ENCODE results near the gene MCHR1.
"Not testable (repeated sequence)": the region's sequence is repeated elsewhere in the genome, so short reads cannot be mapped to it uniquely, and the experiment has no call there.

- not testable (repeated sequence) for TF ChIP-seq CTCF (IDR thresholded peaks at IDR 0.05 in 2 of 3, conservative IDR thresholded peaks at IDR 0.05 in 1 of 3; ENCODE audit: borderline replicate concordance in 1 of 3, insufficient read depth in 1 of 3, low read depth in 2 of 3, low read length in 2 of 3); POLR2A (IDR thresholded peaks at IDR 0.05; ENCODE audit: borderline replicate concordance, extremely low read depth, insufficient read depth, insufficient read length); EZH2 (IDR thresholded peaks at IDR 0.05); JUND (IDR thresholded peaks at IDR 0.05); SP1 (IDR thresholded peaks at IDR 0.05; ENCODE audit: low read depth); CEBPB (IDR thresholded peaks at IDR 0.05; ENCODE audit: low read depth); ZNF274 (IDR thresholded peaks at IDR 0.05; ENCODE audit: low read depth, low read length)
Measured at GRCh38 chr22:40676166-40676565, 3.1 kb upstream of the MCHR1 start.
